SU-DHL-6 (cell line): ENCODE data around the gene TFIP11.

ENCODE experiments used
- H2AFZ ChIP-seq: fragments of 200-600 bp; sonication (generic); 2 replicates; pipeline ENCODE4 v1.6.1; 2014; ENCODE audit warnings: low read depth, mild to moderate bottlenecking, moderate library complexity, mixed read lengths, antibody characterized with exemption, low read length; ENCODE audit not compliant: severe bottlenecking
- H3F3A ChIP-seq: fragments of 200-600 bp; shearing (Covaris generic); 2 replicates; pipeline ENCODE4 v1.6.0; 2016; ENCODE audit warnings: antibody characterized with exemption, mild to moderate bottlenecking; ENCODE audit not compliant: insufficient read depth
- H3K27ac ChIP-seq: fragments of 200-600 bp; sonication (generic); 2 replicates; pipeline ENCODE4 v1.5.1; 2016; ENCODE audit warnings: low read depth, mild to moderate bottlenecking, low read length, moderate library complexity, mixed read lengths
- H3K27me3 ChIP-seq: fragments of 200-600 bp; sonication (generic), shearing (Covaris generic); 2 replicates; pipeline ENCODE4 v1.6.0; 2014; ENCODE audit warnings: mild to moderate bottlenecking, low read length
- H3K36me3 ChIP-seq: fragments of 200-600 bp; sonication (generic); 2 replicates; pipeline ENCODE4 v1.6.1; 2014; ENCODE audit warnings: mild to moderate bottlenecking, low read length, mixed read lengths
- H3K4me2 ChIP-seq: fragments of 300-600, 200-600 bp; shearing (Covaris generic), sonication (generic); 2 replicates; pipeline ENCODE4 v1.6.0; 2014; ENCODE audit warnings: low read length, low read depth, mild to moderate bottlenecking; ENCODE audit not compliant: poor library complexity, severe bottlenecking
- H3K4me3 ChIP-seq: fragments of 200-600 bp; sonication (generic); 2 replicates; pipeline ENCODE4 v1.5.1; 2014; ENCODE audit warnings: antibody characterized with exemption, low read length, mild to moderate bottlenecking, mixed read lengths; ENCODE audit not compliant: insufficient read depth, poor library complexity, severe bottlenecking
- H3K79me2 ChIP-seq: fragments of 200-600 bp; sonication (generic); 2 replicates; pipeline ENCODE4 v1.6.1; 2014; ENCODE audit warnings: mild to moderate bottlenecking, low read length, moderate library complexity; ENCODE audit not compliant: insufficient read depth
- H3K9ac ChIP-seq: fragments of 200-600 bp; sonication (generic); 2 replicates; pipeline ENCODE4 v1.7.0; 2014; ENCODE audit warnings: mild to moderate bottlenecking, low read length
- H3K9me2 ChIP-seq: fragments of 200-600 bp; sonication (generic); replicated peaks from 2 replicates; pipeline ENCODE4 v1.6.1; 2014; ENCODE audit warnings: low read length; ENCODE audit not compliant: insufficient read depth
- H3K9me3 ChIP-seq: fragments of 200-600 bp; sonication (generic); 2 replicates; pipeline ENCODE4 v1.6.1; 2014; ENCODE audit warnings: low read length, mixed read lengths; ENCODE audit not compliant: insufficient read depth
- H4K20me1 ChIP-seq: fragments of 200-600 bp; sonication (generic); 2 replicates; pipeline ENCODE4 v1.6.1; 2014; ENCODE audit warnings: low read depth, mild to moderate bottlenecking, antibody characterized with exemption, low read length, moderate library complexity, mixed read lengths
- CTCF ChIP-seq: fragments of 200-600 bp; sonication (generic); IDR thresholded peaks from one replicate; pipeline ENCODE4 v1.5.1; 2017; ENCODE audit warnings: antibody characterized with exemption, mild to moderate bottlenecking, low read length, moderate library complexity; ENCODE audit not compliant: insufficient read depth, poor library complexity, severe bottlenecking
- EZH2phosphoT487 ChIP-seq: fragments of 200-600 bp; sonication (generic), shearing (Covaris generic); conservative IDR thresholded peaks from 2 replicates; pipeline ENCODE4 v1.6.1; 2018; ENCODE audit warnings: mild to moderate bottlenecking, antibody characterized with exemption, low read length, moderate library complexity, mixed read lengths

Gene TFIP11

GRCh38 chr22:26453812-26454500, 58.3 kb downstream of the TFIP11 start:
- peaks cover 9% of the 10 kb centered on the region; the same call in 1 of the 2 replicates for H3K36me3 ChIP-seq
- no peak for TF ChIP-seq EZH2phosphoT487
- TF ChIP-seq CTCF: no peak

GRCh38 chr22:26453216-26453615, 59.1 kb downstream of the TFIP11 start:
- peaks cover 9% of the 10 kb centered on the region; the same call in 1 of the 2 replicates for H3K36me3 ChIP-seq
- H3K79me2 ChIP-seq: no peaks in the 10 kb centered on the region
- no peaks in the 10 kb centered on the region for H4K20me1 ChIP-seq

More at GRCh38 chr22:26453812-26454500, 58.3 kb downstream of the TFIP11 start:
- Histone ChIP-seq H3K9me2 (no peaks in the 10 kb centered on the region), H3K4me3 (no peak overlapping the region), H4K20me1 (no peaks in the 10 kb centered on the region), H3K27me3 (no peaks in the 10 kb centered on the region), H3K9me3 (no peaks in the 10 kb centered on the region), H3K79me2 (peaks cover 4% of the 10 kb centered on the region; the same call in 1 of the 2 replicates), H3K9ac (no peak overlapping the region), H2AFZ (no peak overlapping the region), H3F3A (no peaks in the 10 kb centered on the region), H3K27ac (no peak overlapping the region), H3K4me2 (no peak overlapping the region)

GRCh38 chr22:26452236-26453016, 59.8 kb downstream of the TFIP11 start:
- Histone ChIP-seq H3K27ac (no peak overlapping the region), H3K9me2 (no peaks in the 10 kb centered on the region), H3K79me2 (no peaks in the 10 kb centered on the region), H2AFZ (no peak overlapping the region), H4K20me1 (no peaks in the 10 kb centered on the region), H3K9ac (no peak overlapping the region), H3K27me3 (no peaks in the 10 kb centered on the region), H3K4me2 (no peak overlapping the region), H3K36me3 (peaks cover 9% of the 10 kb centered on the region; the same call in 1 of the 2 replicates), H3F3A (no peaks in the 10 kb centered on the region), H3K4me3 (no peak overlapping the region), H3K9me3 (no peaks in the 10 kb centered on the region)
- TF ChIP-seq EZH2phosphoT487 (no peak), CTCF (no peak)

More at GRCh38 chr22:26453216-26453615, 59.1 kb downstream of the TFIP11 start:
- H3K27ac ChIP-seq: no peak overlapping the region
- no peaks in the 10 kb centered on the region for H3K9me2 ChIP-seq
- H2AFZ ChIP-seq: no peak overlapping the region
- TF ChIP-seq CTCF (no peak), EZH2phosphoT487 (no peak)
- H3K4me2 ChIP-seq: no peak overlapping the region
- H3K4me3 ChIP-seq: no peak overlapping the region
- no peaks in the 10 kb centered on the region for H3K27me3 ChIP-seq
- no peak overlapping the region for H3K9ac ChIP-seq
- H3K9me3 ChIP-seq: no peaks in the 10 kb centered on the region
- no peaks in the 10 kb centered on the region for H3F3A ChIP-seq
